Measurements from ENCODE around the gene FGFRL1. TPM values are rescaled to one million over a fixed set of nuclear protein-coding genes. Genes with fewer than 3 reads are reported as not detected.

Gene FGFRL1
- total and polyA plus RNA-seq, 8 donors = 15.4 to 42.8 (median 31.1) TPM

DNA sequence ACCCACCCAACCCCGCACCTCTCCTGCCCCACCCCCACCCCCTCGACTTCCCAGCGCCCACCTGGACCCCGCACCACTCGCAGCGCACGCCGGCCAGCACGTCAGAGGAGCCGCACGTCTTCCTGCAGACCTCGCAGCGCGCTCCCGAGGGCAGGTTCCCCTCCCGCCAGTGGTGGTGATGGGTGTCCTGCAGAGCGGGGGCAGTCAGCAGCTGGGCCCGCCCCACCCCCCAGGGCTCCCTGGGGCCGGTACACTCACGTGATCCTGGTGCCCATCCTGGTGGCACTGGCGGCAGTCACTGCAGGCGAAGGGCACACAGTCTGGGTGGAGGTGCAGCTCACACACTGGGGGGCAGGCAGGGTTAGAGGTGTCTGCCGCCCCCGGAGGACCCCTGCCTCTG lies 43.2 kb upstream of the FGFRL1 start:
- TF ChIP-seq, protein P1, sequence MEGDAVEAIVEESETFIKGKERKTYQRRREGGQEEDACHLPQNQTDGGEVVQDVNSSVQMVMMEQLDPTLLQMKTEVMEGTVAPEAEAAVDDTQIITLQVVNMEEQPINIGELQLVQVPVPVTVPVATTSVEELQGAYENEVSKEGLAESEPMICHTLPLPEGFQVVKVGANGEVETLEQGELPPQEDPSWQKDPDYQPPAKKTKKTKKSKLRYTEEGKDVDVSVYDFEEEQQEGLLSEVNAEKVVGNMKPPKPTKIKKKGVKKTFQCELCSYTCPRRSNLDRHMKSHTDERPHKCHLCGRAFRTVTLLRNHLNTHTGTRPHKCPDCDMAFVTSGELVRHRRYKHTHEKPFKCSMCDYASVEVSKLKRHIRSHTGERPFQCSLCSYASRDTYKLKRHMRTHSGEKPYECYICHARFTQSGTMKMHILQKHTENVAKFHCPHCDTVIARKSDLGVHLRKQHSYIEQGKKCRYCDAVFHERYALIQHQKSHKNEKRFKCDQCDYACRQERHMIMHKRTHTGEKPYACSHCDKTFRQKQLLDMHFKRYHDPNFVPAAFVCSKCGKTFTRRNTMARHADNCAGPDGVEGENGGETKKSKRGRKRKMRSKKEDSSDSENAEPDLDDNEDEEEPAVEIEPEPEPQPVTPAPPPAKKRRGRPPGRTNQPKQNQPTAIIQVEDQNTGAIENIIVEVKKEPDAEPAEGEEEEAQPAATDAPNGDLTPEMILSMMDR (IDR thresholded peaks at IDR 0.05) = no peak
- H3K27me3 ChIP-seq = no peaks in the 10 kb centered on the region
- FAIRE-seq = no peak
- no peak overlapping the region for H3K27ac ChIP-seq
- peaks cover 10 to 17% (median 10%) of the 10 kb centered on the region in 3 donors for H3K4me1 ChIP-seq
- peaks cover 0 to 8% (median 0%) of the 10 kb centered on the region in 3 donors for H3K36me3 ChIP-seq
- intact Hi-C loops (cut with DNase I) = no loop called here
- 35 to 38% methylated on average over 20 to 24 of the region's 24 CpGs for WGBS, 2 donors
- H3K9me3 ChIP-seq = no peaks in the 10 kb centered on the region
- peak in 1 of 6 donors; percentile 78 for DNase-seq
- H3K4me3 ChIP-seq = no peak overlapping the region
- no peak for ATAC-seq

DNA sequence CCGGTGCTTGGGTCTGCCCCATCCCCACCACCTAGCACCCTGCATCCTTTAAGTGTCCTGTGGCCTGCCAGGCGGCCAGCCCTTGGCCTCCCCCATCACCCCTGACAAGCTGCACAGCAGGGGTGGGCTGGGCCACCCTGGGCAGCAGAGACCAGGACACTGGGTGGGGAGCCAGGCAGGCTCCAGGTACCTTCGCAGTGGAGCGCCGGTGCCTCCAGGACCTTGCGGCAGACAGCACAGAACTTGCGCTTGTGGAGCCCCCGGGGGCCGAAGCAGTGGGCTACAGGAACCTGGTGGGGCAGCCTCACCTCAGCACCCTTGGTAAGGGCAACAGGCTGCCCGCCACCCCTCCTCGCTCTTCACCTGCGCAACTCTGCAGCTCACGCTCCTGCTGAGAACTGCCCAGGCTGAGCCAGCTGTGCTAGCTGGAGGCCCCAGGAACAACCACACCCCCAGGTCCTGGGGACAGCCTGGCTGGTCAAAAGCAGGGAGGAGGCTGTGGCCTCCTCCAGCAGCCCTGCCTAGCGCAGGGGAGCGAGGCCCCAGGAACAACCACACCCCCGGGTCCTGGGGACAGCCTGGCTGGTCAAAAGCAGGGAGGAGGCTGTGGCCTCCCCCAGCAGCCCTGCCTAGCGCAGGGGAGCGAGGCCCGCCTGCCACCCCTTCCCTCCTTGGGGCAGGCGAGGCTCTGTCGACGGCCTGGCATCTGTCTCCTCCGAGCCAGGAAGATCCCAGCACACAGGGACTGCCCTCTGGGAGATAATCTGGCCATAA lies 42.6 kb upstream of the FGFRL1 start:
- H3K27ac ChIP-seq = no peak overlapping the region
- H3K4me3 ChIP-seq = no peak overlapping the region
- H3K4me1 ChIP-seq = peaks cover 10 to 17% (median 10%) of the 10 kb centered on the region in 3 donors
- H3K27me3 ChIP-seq = no peaks in the 10 kb centered on the region
- peak in 3 of 6 donors; percentile 57 to 77 (median 68) for DNase-seq
- FAIRE-seq = no peak
- intact Hi-C loops (cut with DNase I) = no loop called here
- TF ChIP-seq, protein P1 (IDR thresholded peaks at IDR 0.05) = no peak
- no peaks in the 10 kb centered on the region for H3K9me3 ChIP-seq
- peak in 2 of 4 donors; percentile 39 to 42 for ATAC-seq
- WGBS, 2 donors = 56 to 68% methylated on average over 20 to 23 of the region's 23 CpGs
- peaks cover 0 to 8% (median 0%) of the 10 kb centered on the region in 3 donors for H3K36me3 ChIP-seq

DNA sequence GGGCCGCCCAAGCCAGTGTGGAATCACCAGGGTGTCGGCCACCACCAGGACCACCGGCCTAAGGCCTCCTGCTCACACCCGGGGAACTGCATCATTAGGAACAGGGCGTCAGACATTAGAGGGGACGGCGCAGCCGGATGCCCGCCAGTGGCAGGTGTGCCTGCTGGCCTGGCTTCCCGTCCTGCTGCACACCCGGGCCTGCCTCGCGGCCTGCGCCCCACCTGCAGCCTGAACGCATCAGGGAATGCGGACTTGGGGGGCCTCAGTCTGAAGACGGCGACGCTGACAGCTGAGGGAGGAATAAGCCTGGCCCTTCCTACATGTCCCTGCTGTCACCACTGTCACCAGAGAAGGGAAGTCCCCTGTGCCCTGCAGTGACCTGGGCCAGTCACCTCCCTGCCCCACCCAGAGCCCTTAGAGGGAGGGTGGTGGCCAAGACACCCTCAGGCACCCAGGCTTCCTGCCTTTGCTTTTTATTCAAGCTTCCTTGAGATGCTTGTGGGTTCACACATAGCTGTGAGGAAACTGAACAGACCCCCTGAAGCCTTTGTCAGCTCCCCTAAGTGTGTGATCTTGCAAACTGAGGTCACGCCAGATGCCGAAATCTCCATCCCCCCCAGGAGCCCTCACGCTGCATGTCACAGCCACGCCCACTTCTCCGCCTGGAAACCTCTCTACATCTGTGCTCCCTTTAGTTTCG lies 41.2 kb upstream of the FGFRL1 start:
- intact Hi-C loops (cut with DNase I) = no loop called here
- Histone ChIP-seq H3K27me3 (no peaks in the 10 kb centered on the region), H3K4me1 (peaks cover 10 to 17% (median 10%) of the 10 kb centered on the region in 3 donors), H3K9me3 (no peaks in the 10 kb centered on the region), H3K36me3 (peaks cover 0 to 8% (median 0%) of the 10 kb centered on the region in 3 donors), H3K27ac (no peak overlapping the region), H3K4me3 (no peak overlapping the region)
- WGBS, 2 donors = 92 to 93% methylated on average over 25 of the region's 25 CpGs
- TF ChIP-seq, protein P1 (IDR thresholded peaks at IDR 0.05) = no peak
- FAIRE-seq = no peak
- no peak for ATAC-seq
- DNase-seq = no peak

DNA sequence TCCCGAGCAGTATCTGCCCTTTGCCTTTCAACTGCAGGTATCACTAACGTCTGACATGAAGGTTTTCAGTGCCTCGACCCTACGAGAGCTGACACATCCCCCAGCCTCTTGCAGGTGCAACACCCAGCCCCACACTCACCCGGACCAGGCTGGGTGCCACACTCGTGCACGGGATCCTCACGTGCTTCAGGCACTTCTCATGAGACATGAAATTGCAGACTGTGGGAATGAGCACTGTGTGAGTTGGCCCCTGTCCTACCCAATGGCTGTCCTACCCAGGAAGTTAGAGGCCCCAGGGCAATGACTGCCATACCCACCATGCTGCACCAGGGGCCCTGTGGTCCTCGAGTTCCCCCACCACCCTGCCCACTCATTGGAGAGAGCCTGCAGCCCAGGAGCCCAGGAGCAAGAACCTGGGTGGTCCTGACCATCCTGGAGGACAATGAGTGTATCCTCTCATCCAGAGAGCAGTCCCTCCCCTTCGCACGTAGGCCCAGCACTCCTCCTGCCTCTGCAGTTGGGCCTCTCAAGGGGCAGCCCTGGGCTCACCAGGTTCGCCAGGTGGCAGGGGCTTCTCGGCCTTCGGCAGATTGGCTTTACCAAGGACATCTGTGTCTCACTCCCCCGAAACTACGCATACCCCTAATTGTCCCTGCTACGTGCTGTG lies 40.4 kb upstream of the FGFRL1 start:
- Histone ChIP-seq H3K4me3 (no peak overlapping the region), H3K27me3 (no peaks in the 10 kb centered on the region), H3K27ac (no peak overlapping the region), H3K4me1 (peaks cover 10 to 17% (median 10%) of the 10 kb centered on the region in 3 donors), H3K9me3 (no peaks in the 10 kb centered on the region), H3K36me3 (peaks cover 0 to 8% (median 0%) of the 10 kb centered on the region in 3 donors)
- intact Hi-C loops (cut with DNase I) = no loop called here
- ATAC-seq = no peak
- TF ChIP-seq, protein P1 (IDR thresholded peaks at IDR 0.05) = no peak
- no peak for FAIRE-seq
- 84 to 85% methylated on average over 17 of the region's 17 CpGs for WGBS, 2 donors
- peak in 1 of 6 donors; percentile 28 for DNase-seq
